Upper lobe of left lung (tissue), 4 donors: ENCODE data around the gene FKBP8.

ENCODE experiments used
- CTCF ChIP-seq, 6 experiments: fragments of 450-650 bp in 4 of 6; fragments of 200-600 bp in 2 of 6; sonication (generic) in 2 of 6; IDR thresholded peaks; one replicate each; pipeline ENCODE4 v1.5.1; 2016 to 2019; ENCODE audit warnings: antibody characterized with exemption in 6 of 6
- EP300 ChIP-seq, 4 donors: sonication (generic); formaldehyde crosslinking; IDR thresholded peaks; one replicate each; pipeline ENCODE4 v1.5.1; 2017; ENCODE audit warnings: antibody characterized with exemption in 4 of 4, control low read depth in 2 of 4
- POLR2A ChIP-seq, 4 donors: fragments of 450-650 bp; IDR thresholded peaks; one replicate each; pipeline ENCODE4 v1.5.1; 2016 to 2017; ENCODE audit warnings: antibody characterized with exemption in 4 of 4, mild to moderate bottlenecking in 2 of 4

- no peak for TF ChIP-seq CTCF (IDR thresholded peaks at IDR 0.05)
- TF ChIP-seq EP300 (IDR thresholded peaks at IDR 0.05): no peak
- TF ChIP-seq POLR2A (IDR thresholded peaks at IDR 0.05): no peak
These were observed 24.7 kb downstream of the FKBP8 start for GRCh38 chr19:18518639-18519038.
